ENCODE measurements around the gene SUSD1. TPM values are rescaled to one million over a fixed set of nuclear protein-coding genes. Genes with fewer than 3 reads are reported as not detected.

SUSD1 gene
- total RNA-seq, 1 experiment from 2014 or later = 8.1 TPM

GRCh38 chr9:112086627-112087026, 88.5 kb downstream of the SUSD1 start:
- peak; percentile 82 for TF ChIP-seq CTCF (conservative IDR thresholded peaks at IDR 0.05)
- Mint-ChIP-seq H3K27ac (peak overlapping the region in 2 of 3 experiments; percentile 32 to 59; a peak in 2 of 7 replicates), H3K36me3 (ENCODE audit: insufficient read depth in 1 of 3, low read depth in 3 of 3) (peaks cover 0 to 19% (median 0%) of the 10 kb centered on the region in 3 experiments; a peak in 3 of 7 replicates), H3K4me1 (peaks cover 10 to 12% of the 10 kb centered on the region in 2 experiments), H3K27me3 (ENCODE audit: low read depth) (no peaks in the 10 kb centered on the region), H3K9me3 (peaks cover 0 to 3% of the 10 kb centered on the region in 2 experiments; a peak in 2 of 5 replicates), H3K4me3 (no peak overlapping the region)
- H3K14ac ChIP-seq (ENCODE audit: insufficient read depth, low read length) = no peak overlapping the region
- no peaks in the 10 kb centered on the region for H3K79me1 ChIP-seq (ENCODE audit: insufficient read depth, low read depth, low read length, poor library complexity, severe bottlenecking)
- no peak overlapping the region for H4K91ac ChIP-seq (ENCODE audit: insufficient read length, low read depth, low read length)
- WGBS (ENCODE audit: extremely low coverage, insufficient read length, low lambda C conversion rate) = no CpG with 5 or more reads among the region's 2 CpGs
- H3K4me1 ChIP-seq (ENCODE audit: insufficient read depth, low read length) = no peaks in the 10 kb centered on the region
- no peaks in the 10 kb centered on the region for H3K79me2 ChIP-seq (ENCODE audit: insufficient read depth, low read length)
- no peak for DNase-seq
- no peak overlapping the region for H3K9ac ChIP-seq (ENCODE audit: extremely low read depth, insufficient read length, low read length)
- no peak overlapping the region for H2AK5ac ChIP-seq (ENCODE audit: insufficient read length, low read length)
- no peak overlapping the region for H2BK20ac ChIP-seq (ENCODE audit: low read depth, low read length, poor library complexity, severe bottlenecking)
- H3K23me2 ChIP-seq (ENCODE audit: insufficient read length, low read depth, low read length, poor library complexity, severe bottlenecking) = no peaks in the 10 kb centered on the region
- no peaks in the 10 kb centered on the region for H4K20me1 ChIP-seq (ENCODE audit: control insufficient read depth, insufficient read depth, insufficient read length)
- no peak overlapping the region for H2BK12ac ChIP-seq (ENCODE audit: insufficient read length, low read depth, low read length)
- H3K9me3 ChIP-seq (ENCODE audit: control insufficient read depth, low read depth, low read length) = no peaks in the 10 kb centered on the region
- H4K8ac ChIP-seq (replicated peaks; ENCODE audit: insufficient read length, low read depth, low read length) = no peak overlapping the region
- H4K5ac ChIP-seq (ENCODE audit: insufficient read length, low read depth, low read length) = no peak overlapping the region
- no peak overlapping the region for H2AFZ ChIP-seq (ENCODE audit: low read length)
- no peak overlapping the region for H2BK120ac ChIP-seq (ENCODE audit: low read depth, low read length, poor library complexity, severe bottlenecking)
- H3K27me3 ChIP-seq (ENCODE audit: insufficient read depth, low read length) = no peaks in the 10 kb centered on the region
- H3K23ac ChIP-seq (ENCODE audit: insufficient read length, low read depth, low read length) = no peak overlapping the region
- no peak overlapping the region for H3K56ac ChIP-seq (ENCODE audit: insufficient read length, low read depth, low read length)
- no peak overlapping the region for H3T11ph ChIP-seq (ENCODE audit: low read length)
- H3K4ac ChIP-seq (ENCODE audit: low read depth, low read length) = no peak overlapping the region
- H3K27ac ChIP-seq (ENCODE audit: insufficient read length, low read depth, low read length) = no peak overlapping the region
- no peak overlapping the region for H2BK15ac ChIP-seq (ENCODE audit: low read depth, low read length)
- H3K4me2 ChIP-seq (ENCODE audit: insufficient read depth, insufficient read length, low read length) = no peak overlapping the region
- H2BK5ac ChIP-seq (ENCODE audit: insufficient read length, low read length) = no peak overlapping the region
- no peak overlapping the region for H3K18ac ChIP-seq (ENCODE audit: insufficient read length, low read depth, low read length)
